Peyer's patch (tissue), 4 donors: Measurements from ENCODE around the gene KIAA1671. TPM values are rescaled to one million over a fixed set of nuclear protein-coding genes. Genes with fewer than 3 reads are reported as not detected.

Source experiments
- DNase-seq, 3 donors: peaks; one replicate each; pipeline ENCODE4 v3.0.0-alpha.2; 2017 to 2019
- H3K27ac ChIP-seq, 4 donors: fragments of 200-600 bp; sonication (generic); one replicate each; pipeline ENCODE4 v1.5.1; 2016 to 2019
- H3K27me3 ChIP-seq, 2 donors: fragments of 200-600 bp; sonication (generic); one replicate each; pipeline ENCODE4 v1.5.1; 2019
- H3K36me3 ChIP-seq, 3 donors: fragments of 200-600 bp; sonication (generic); one replicate each; pipeline ENCODE4 v1.5.1; 2016 to 2019
- H3K4me1 ChIP-seq, 4 donors: fragments of 200-600 bp; sonication (generic); one replicate each; pipeline ENCODE4 v1.5.1; 2016 to 2019
- H3K4me3 ChIP-seq, 4 donors: fragments of 200-600 bp; sonication (generic); 1 replicate in 3 of 4; 2 replicates in 1 of 4; pipeline ENCODE4 v1.5.1; 2016 to 2019; ENCODE audit warnings: mild to moderate bottlenecking in 1 of 4
- H3K9me3 ChIP-seq, 4 donors: fragments of 200-600 bp; sonication (generic); one replicate each; pipeline ENCODE4 v1.5.1; 2016 to 2019; ENCODE audit warnings: mild to moderate bottlenecking in 1 of 4
- POLR2A ChIP-seq, 2 donors: fragments of 450-650 bp; IDR thresholded peaks; one replicate each; pipeline ENCODE4 v1.5.1; 2017; ENCODE audit warnings: antibody characterized with exemption in 2 of 2, mild to moderate bottlenecking in 2 of 2, moderate library complexity in 2 of 2
- total RNA-seq, 4 donors: library from RNA; depleted of rRNA; stranded (reverse); fragments of >200 nt; gene quantifications; one replicate each; pipeline ENCODE4 v1.1.0, GENCODE V29; 2016
- TF ChIP-seq, protein P1 (sequence below), 6 experiments: fragments of 450-650 bp in 4 of 6; fragments of 200-600 bp in 2 of 6; sonication (generic) in 1 of 6; IDR thresholded peaks; one replicate each; pipeline ENCODE4 v1.5.1; 2017 to 2019; ENCODE audit warnings: antibody characterized with exemption in 6 of 6, mild to moderate bottlenecking in 3 of 6, moderate library complexity in 1 of 6

The KIAA1671 gene
- total RNA-seq, 4 donors from 2014 or later = 41.3 to 149 (median 113) TPM

DNA sequence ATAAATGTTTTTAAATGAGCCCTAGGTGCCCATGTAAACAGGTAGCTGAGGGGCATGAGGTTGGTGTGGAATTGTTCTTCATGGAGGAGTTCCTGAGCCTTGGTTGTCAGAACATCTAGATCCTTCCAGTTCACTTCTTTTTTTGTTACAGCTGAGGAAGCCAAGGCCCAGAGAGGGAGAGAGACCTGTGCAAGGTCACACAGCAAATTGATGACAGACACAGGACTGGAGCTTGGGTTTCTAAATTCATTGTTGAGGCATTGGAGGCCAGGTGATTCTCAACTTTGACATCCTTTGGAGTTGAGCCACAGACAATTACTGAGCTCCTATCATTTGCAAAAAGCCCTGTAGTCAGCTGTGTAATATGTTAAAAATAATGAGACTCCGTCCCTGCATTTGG lies 174.0 kb downstream of the KIAA1671 start:
- Histone ChIP-seq H3K36me3 (no peaks in the 10 kb centered on the region), H3K9me3 (no peaks in the 10 kb centered on the region), H3K4me3 (no peak overlapping the region), H3K4me1 (peaks cover 0 to 11% (median 0%) of the 10 kb centered on the region in 4 donors), H3K27ac (no peak overlapping the region), H3K27me3 (no peaks in the 10 kb centered on the region)
- TF ChIP-seq, protein P1, sequence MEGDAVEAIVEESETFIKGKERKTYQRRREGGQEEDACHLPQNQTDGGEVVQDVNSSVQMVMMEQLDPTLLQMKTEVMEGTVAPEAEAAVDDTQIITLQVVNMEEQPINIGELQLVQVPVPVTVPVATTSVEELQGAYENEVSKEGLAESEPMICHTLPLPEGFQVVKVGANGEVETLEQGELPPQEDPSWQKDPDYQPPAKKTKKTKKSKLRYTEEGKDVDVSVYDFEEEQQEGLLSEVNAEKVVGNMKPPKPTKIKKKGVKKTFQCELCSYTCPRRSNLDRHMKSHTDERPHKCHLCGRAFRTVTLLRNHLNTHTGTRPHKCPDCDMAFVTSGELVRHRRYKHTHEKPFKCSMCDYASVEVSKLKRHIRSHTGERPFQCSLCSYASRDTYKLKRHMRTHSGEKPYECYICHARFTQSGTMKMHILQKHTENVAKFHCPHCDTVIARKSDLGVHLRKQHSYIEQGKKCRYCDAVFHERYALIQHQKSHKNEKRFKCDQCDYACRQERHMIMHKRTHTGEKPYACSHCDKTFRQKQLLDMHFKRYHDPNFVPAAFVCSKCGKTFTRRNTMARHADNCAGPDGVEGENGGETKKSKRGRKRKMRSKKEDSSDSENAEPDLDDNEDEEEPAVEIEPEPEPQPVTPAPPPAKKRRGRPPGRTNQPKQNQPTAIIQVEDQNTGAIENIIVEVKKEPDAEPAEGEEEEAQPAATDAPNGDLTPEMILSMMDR (IDR thresholded peaks at IDR 0.05) = no peak
- TF ChIP-seq POLR2A (IDR thresholded peaks at IDR 0.05) = no peak
- DNase-seq = no peak

DNA sequence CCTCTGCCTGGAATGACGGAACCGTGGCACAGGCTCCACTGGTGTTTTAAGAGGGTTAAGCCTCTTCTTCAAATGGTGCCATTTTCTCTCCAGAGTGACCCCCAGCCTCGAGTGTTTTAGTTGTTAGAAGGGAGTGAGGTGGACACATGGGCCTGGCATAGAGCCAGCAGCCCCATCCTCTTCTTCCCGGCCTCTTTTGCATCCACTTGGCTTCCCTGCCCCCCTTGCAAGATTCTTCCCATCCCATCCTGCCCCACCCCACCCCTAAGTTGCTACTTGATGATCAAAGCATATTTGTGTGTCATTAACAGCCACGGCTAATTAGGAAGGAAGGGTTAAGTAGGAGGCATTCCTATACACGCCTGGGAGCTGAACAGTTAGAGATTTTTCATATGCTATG lies 174.8 kb downstream of the KIAA1671 start:
- H3K4me1 ChIP-seq = peaks cover 0 to 11% (median 0%) of the 10 kb centered on the region in 4 donors
- H3K4me3 ChIP-seq = no peak overlapping the region
- DNase-seq = no peak
- no peak for TF ChIP-seq POLR2A (IDR thresholded peaks at IDR 0.05)
- TF ChIP-seq, protein P1 (IDR thresholded peaks at IDR 0.05) = no peak
- H3K9me3 ChIP-seq = no peaks in the 10 kb centered on the region
- H3K27me3 ChIP-seq = no peaks in the 10 kb centered on the region
- H3K36me3 ChIP-seq = no peaks in the 10 kb centered on the region
- peak overlapping the region in 1 of 4 donors; percentile 6 for H3K27ac ChIP-seq

DNA sequence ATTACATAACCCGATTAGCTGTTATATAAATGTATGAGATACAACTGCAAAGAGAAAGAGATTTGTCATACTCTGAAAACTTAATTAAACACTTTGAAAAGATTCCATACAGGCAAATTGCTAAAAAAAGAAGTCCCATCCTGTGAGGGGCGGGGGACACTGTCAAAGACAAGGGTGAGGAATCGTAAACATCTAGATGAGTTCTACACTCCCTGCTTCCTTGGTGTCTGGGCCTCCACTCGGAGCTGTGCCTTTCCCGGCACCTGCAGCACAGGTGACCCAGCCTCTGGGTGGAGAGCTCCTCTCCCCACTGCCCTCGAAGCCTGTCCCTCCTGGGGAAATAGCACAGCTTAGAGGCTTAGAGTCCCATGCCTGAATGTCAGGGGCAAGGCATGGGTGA lies 177.9 kb downstream of the KIAA1671 start:
- TF ChIP-seq POLR2A (IDR thresholded peaks at IDR 0.05) = no peak
- TF ChIP-seq, protein P1 (IDR thresholded peaks at IDR 0.05) = no peak
- no peaks in the 10 kb centered on the region for H3K36me3 ChIP-seq
- DNase-seq = no peak

DNA sequence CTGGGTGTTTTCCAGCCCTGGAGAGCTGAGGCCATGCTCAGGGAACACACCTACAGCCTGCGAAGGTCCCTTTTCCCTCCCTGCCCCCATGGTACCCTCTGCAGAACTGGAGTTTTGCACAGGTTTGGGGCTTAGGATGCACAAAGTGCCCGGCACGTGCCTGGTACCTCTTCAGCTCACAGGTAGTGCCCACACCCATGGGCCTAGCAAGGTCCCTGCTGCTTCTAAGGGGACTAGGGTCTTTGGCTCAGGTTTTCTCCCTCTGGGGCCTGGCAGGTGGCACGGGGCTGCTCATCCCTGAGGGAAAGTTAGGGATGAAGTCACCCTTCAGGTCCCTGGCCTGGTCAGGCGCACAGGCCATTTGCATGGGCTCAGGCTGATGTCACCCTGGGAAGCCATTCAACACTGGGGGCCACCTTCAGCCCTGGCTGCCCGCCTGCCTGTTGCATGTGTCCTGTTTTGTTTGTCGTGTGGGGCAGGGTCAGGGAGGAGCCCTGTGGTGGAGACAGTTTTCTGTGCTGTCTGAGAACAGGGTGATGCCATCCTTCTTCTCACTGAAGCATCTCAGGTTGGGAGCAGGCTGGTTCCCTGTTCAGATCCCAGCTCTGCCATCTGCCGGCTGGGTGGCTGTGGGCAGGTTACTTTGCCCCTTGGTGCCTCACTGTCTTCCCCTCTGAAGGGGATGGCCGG lies 178.8 kb downstream of the KIAA1671 start:
- H3K27me3 ChIP-seq = no peaks in the 10 kb centered on the region
- H3K27ac ChIP-seq = no peak overlapping the region
- no peak for DNase-seq
- no peak overlapping the region for H3K4me3 ChIP-seq
- no peak for TF ChIP-seq POLR2A (IDR thresholded peaks at IDR 0.05)
- TF ChIP-seq, protein P1 (IDR thresholded peaks at IDR 0.05) = peak in 2 of 6 experiments; percentile 16 to 23
- peaks cover 0 to 26% (median 0%) of the 10 kb centered on the region in 4 donors for H3K4me1 ChIP-seq
- no peaks in the 10 kb centered on the region for H3K36me3 ChIP-seq
- H3K9me3 ChIP-seq = no peaks in the 10 kb centered on the region

More for the DNA sequence above, 177.9 kb downstream of the KIAA1671 start:
- Histone ChIP-seq H3K4me3 (no peak overlapping the region), H3K27ac (no peak overlapping the region), H3K9me3 (no peaks in the 10 kb centered on the region), H3K27me3 (no peaks in the 10 kb centered on the region), H3K4me1 (peaks cover 0 to 26% (median 0%) of the 10 kb centered on the region in 4 donors)

DNA sequence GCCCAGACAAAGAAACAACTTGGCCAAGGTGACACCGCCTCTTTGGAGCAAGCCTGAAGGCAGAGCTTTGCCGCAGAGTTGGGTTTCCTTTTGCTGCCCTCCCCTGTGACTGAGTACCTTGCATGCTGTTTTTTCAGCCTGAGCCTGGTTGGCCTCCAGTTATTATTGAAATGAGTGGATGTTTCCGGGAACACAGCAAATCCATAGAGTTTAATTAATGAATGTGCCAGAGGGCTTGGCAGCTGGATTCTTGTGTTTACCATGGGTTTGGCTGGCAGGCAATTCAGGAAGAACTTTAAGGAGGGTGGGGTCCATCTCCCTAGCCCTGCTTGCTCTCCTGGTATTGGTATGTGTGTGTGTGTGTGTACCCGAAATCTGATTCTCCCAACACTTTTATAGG lies 181.5 kb downstream of the KIAA1671 start:
- no peak for TF ChIP-seq POLR2A (IDR thresholded peaks at IDR 0.05)
- TF ChIP-seq, protein P1 (IDR thresholded peaks at IDR 0.05) = no peak
- H3K36me3 ChIP-seq = no peaks in the 10 kb centered on the region
- peak overlapping the region in 2 of 4 donors; percentile 61 to 66 for H3K27ac ChIP-seq
- no peak overlapping the region for H3K4me3 ChIP-seq
- no peaks in the 10 kb centered on the region for H3K27me3 ChIP-seq
- no peaks in the 10 kb centered on the region for H3K9me3 ChIP-seq
- DNase-seq = peak in 1 of 3 donors; percentile 51
- H3K4me1 ChIP-seq = peaks cover 0 to 31% (median 0%) of the 10 kb centered on the region in 4 donors
